Activated CD4-positive, alpha-beta T cell treated with anti-CD3 and anti-CD28 coated beads for 24 hours (primary cell): ENCODE measurements around the gene PLEKHM2.

Experiments
- DNase-seq, 2 donors: peaks; one replicate each; pipeline ENCODE4 v3.0.0-alpha.2; 2020; ENCODE audit warnings: low read depth in 2 of 2

The PLEKHM2 gene

GRCh38 chr1:15758953-15759661 is 75.0 kb downstream of the PLEKHM2 start:
- DNase-seq = no peak

DNA sequence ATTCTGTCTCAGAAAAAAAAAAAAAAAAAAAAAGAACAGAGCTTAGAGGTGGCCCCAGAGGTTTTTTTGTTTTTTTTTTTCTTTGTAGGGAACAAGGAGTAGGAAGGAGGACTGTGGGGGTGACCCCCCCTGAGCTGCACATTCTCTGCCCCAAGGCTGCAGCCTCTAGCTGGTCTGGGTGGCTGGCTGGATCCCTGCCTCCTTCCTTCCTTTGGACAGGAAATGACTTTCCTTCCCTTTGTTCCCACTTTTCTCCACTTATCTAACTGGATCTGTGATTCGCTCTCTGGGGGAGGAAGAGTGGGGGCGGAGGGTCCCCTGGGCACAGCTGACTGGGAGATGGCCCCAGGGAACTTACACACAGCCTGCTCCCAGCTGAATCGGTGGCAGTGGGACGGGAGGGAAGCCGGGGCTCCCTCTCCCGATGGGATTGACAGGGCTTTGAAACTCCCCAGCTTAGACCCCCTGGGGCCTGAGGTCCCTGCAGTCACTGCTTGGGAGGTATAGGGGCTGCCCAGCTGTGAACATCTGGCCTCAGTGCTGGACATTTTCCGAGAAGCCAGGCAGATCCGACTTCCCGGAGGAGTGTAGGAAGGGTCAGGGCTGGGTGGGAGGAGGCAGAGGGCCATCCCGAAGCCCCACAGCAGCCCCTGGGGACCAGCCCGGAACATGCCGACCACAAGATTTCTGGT is 76.5 kb downstream of the PLEKHM2 start:
- no peak for DNase-seq

DNA sequence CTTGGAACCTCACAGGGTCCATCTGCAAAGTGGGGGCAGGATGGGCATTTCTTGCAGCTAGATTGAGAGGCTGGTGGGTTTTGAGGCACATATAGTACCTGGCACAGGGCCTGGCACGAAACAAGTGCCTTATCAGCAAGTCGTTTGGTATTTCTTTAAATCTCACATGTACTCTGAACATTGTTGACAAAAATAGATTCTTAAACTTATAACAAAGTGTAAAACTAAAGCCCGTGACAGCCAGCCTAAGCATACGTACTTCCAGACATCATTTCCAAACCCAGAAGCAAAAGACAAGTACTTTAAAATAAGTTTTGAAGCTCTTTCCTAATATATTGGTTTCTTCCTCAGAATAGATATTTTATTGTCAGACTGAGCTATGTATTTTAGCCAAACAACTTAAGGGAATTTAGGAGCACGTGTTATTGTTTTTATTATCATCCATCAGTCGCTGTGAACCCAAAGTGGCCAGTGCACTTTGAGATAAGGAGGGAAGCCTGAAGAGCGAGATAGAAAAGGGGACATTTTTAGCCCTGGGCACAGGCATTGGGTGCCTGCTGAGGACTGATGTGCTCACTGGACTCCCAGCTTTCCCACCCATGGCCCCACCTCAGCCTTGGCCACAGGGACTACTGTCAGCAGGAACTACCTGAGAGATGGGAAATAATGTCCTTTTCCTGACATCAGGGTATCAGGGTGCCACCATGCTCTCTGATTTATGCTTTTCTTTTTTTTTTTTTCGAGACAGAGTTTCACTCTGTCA is 77.4 kb downstream of the PLEKHM2 start:
- DNase-seq = no peak

- no peak for DNase-seq
These were observed 78.4 kb downstream of the PLEKHM2 start for GRCh38 chr1:15762546-15762945.

DNA sequence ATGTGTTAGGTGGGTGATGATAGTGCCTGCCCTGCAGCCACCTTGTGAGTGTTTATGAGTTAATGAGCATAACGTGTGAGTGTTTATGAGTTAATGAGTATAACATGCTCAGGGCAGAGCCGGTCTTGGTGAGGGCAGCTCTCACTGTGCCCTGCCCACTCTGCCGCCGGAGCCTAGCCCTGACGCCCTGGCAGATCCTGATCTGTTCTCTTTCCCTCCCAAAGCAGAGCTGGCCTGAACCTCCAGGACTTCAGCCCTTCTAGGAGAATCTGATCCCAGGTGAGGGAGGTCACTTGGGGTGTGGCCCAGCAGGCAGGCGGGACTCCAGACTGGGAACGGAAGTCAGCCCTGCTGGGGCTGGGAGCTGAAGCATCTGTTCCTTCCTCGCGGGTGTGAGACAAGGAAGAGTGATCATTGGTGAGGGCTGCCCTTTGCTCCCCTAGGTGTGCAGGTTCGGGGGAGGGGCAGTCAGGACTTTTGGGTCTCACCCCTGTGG is 80.2 kb downstream of the PLEKHM2 start:
- no peak for DNase-seq

DNA sequence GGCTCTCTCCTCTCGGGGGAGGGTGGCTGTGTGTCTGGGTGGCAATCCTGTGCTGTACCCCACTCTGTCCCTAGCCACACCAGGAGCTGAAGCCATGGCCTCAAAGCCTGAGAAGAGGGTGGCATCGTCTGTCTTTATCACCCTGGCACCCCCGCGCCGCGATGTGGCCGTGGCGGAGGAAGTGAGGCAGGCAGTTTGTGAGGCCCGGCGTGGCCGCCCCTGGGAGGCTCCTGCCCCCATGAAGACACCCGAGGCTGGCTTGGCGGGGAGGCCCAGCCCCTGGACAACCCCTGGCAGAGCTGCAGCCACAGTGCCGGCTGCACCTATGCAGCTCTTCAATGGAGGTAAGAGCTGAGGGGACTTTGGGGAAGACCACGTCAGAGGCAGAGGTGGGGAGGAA is 80.8 kb downstream of the PLEKHM2 start:
- DNase-seq = no peak

- DNase-seq = no peak
These were observed 81.5 kb downstream of the PLEKHM2 start for GRCh38 chr1:15765495-15766194.

DNA sequence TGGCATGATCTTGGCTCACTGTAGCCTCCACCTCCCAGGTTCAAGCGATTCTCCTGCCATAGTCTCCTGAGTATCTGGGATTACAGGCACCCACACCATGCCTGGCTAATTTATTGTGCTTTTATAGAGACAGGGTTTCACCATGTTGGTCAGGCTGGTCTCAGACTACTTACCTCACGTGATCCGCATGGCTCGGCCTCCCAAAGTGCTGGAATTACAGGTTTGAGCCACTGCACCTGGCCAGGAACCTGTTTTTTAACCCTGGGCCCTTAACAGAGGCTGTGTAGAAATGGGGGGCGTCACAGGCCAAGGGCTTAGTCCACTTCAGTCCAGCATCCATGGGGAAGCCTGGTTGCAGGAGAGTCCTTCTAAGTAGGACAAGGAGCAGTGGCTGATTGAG is 83.8 kb downstream of the PLEKHM2 start:
- no peak for DNase-seq

DNA sequence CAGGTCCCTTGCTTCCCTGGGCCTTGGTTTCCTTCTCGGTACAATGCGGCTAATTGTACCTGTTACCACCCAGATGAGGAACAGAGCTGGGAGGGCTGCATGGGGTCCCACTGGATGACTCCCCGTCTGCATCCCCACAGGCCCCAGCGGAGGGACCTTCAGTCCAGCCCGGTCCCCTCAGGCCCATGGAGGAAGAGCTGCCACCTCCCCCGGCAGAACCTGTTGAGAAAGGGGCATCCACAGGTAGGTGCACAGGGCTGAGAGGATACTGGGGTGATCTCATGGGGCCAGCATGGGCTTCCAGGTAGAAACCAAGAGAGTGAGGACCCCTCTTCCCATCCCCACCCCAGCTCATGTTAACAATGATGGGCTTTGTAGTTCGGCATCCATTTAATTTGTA is 84.3 kb downstream of the PLEKHM2 start:
- DNase-seq = no peak

- no peak for DNase-seq
These were observed 86.3 kb downstream of the PLEKHM2 start for GRCh38 chr1:15770313-15770962.

DNA sequence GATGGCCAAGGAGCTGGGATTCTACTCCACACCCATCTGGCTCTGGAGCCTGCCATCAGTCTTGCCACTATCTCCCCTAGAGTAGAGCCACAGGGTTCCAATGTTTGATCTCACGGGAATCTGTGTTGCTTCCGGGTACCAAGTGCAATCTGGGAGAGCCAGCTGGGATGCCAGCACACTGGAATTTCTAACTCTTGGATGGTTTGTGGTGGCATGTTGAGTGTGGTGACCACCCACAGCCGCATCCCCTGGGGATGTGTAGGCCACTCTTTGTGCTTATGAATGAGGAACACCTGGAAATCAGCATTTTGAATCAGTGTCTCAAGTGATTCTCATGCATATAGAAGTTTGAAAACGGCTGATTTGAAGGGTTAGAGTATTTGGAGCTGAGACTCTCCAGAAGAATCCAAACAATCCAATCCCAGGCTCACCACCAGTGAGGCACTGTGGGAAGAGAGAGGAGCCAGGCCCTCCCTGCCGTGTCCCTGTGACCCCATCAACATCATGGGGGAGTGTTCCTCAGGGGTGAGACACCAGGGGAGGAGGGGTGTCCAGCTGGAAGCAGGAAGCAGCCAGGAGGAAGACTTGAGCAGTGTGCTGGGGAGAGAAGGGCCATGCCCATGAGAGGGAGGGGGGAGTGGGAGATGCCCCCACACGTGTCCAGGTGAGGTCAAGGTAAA is 87.9 kb downstream of the PLEKHM2 start:
- DNase-seq = no peak

- DNase-seq = no peak
These were observed 91.6 kb downstream of the PLEKHM2 start for GRCh38 chr1:15775706-15776105.

DNA sequence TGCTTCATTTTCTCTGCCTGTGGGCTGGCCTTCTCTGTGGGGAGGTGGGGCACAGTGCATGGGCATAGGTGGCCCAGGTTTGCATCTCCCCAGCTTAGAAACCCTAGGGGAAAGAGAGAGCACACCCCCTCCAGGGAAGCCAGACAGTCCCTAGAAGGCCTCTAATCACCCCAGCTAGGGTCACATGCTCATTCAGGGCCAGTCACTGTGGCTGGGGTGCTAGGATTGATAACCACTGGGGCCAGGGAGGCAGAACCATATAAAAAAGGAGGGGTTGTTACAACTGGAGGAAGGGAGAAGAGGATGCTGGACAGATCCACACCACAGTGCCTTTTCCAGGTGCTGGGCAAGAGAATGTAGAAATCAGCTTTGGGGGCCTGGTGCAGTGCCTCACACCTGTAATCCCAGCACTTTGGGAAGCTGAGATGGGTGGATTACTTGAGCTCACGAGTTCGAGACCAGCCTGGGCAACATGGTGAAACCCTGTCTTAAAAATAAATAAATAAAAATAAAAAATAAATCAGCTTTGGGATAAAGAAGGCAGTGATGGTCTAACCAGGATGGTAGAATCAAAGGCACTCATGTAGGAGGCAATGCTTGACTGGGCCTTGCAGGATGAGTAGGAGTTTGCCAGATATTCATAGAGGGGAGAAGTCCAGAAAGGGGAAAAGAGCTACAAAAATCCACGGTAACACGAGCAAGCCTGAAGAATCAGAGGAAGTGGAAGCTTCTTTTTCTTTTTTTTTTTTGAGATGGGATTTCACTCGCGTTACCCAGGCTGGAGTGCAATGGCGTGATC is 94.0 kb downstream of the PLEKHM2 start:
- DNase-seq = no peak
